ENCODE measurements around the gene SLC4A1AP.

Gene SLC4A1AP

GRCh38 chr2:27638709-27639108 is 25.0 kb upstream of the SLC4A1AP start:
- no peak for TF ChIP-seq CTCF (IDR thresholded peaks at IDR 0.05; ENCODE audit: control insufficient read depth, extremely low read depth, insufficient read depth)
- no peak overlapping the region for H3K4me3 ChIP-seq (ENCODE audit: low read depth, low read length)
- DNase-seq (ENCODE audit: low read depth): no peak

GRCh38 chr2:27640722-27641245 is 22.9 kb upstream of the SLC4A1AP start:
- no peak for TF ChIP-seq CTCF (IDR thresholded peaks at IDR 0.05; ENCODE audit: control insufficient read depth, extremely low read depth, insufficient read depth)
- no peak for DNase-seq (ENCODE audit: low read depth)
- no peak overlapping the region for H3K4me3 ChIP-seq (ENCODE audit: low read depth, low read length)

GRCh38 chr2:27645197-27645596 is 18.5 kb upstream of the SLC4A1AP start:
- no peak for DNase-seq (ENCODE audit: low read depth)
- no peak overlapping the region for H3K4me3 ChIP-seq (ENCODE audit: low read depth, low read length)
- TF ChIP-seq CTCF (IDR thresholded peaks at IDR 0.05; ENCODE audit: control insufficient read depth, extremely low read depth, insufficient read depth): no peak

- no peak for TF ChIP-seq CTCF (IDR thresholded peaks at IDR 0.05; ENCODE audit: control insufficient read depth, extremely low read depth, insufficient read depth)
- no peak for DNase-seq (ENCODE audit: low read depth)
- no peak overlapping the region for H3K4me3 ChIP-seq (ENCODE audit: low read depth, low read length)
Observed at GRCh38 chr2:27647289-27647688, 16.4 kb upstream of the SLC4A1AP start.

- DNase-seq (ENCODE audit: low read depth): no peak
- TF ChIP-seq CTCF (IDR thresholded peaks at IDR 0.05; ENCODE audit: control insufficient read depth, extremely low read depth, insufficient read depth): no peak
- no peak overlapping the region for H3K4me3 ChIP-seq (ENCODE audit: low read depth, low read length)
Observed at GRCh38 chr2:27647737-27648136, 16.0 kb upstream of the SLC4A1AP start.

GRCh38 chr2:27651056-27651455 is 12.6 kb upstream of the SLC4A1AP start:
- no peak overlapping the region for H3K4me3 ChIP-seq (ENCODE audit: low read depth, low read length)
- DNase-seq (ENCODE audit: low read depth): no peak
- TF ChIP-seq CTCF (IDR thresholded peaks at IDR 0.05; ENCODE audit: control insufficient read depth, extremely low read depth, insufficient read depth): no peak

- no peak for TF ChIP-seq CTCF (IDR thresholded peaks at IDR 0.05; ENCODE audit: control insufficient read depth, extremely low read depth, insufficient read depth)
- no peak overlapping the region for H3K4me3 ChIP-seq (ENCODE audit: low read depth, low read length)
- no peak for DNase-seq (ENCODE audit: low read depth)
Observed at GRCh38 chr2:27652341-27652740, 11.3 kb upstream of the SLC4A1AP start.

All from LNCaP clone FGC (cell line).